Measurements from ENCODE around the gene APOBEC2.
A peak's percentile ranks its signal among the peaks of the same experiment; 100 is the strongest.

Gene APOBEC2

DNA sequence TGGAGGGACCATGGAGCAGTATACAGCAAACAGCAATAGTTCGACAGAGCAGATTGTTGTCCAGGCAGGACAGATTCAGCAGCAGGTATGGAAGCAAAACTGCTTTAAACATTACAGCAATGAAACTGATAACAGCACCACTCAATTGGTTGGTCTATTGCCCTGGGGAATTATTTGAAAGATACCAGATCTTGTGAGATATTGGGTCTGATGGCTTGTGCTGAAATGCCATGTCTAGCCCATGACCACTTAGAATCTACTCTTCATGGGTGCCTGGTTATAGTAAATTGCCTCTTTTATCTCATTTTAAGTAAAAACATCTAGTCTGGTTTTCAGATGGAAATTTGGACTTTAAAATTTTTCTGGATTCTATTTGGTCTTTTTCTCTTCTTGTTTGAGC lies 26.1 kb downstream of the APOBEC2 start:
- TF ChIP-seq ZFX (IDR thresholded peaks at IDR 0.05): no peak
- TF ChIP-seq, protein P1, sequence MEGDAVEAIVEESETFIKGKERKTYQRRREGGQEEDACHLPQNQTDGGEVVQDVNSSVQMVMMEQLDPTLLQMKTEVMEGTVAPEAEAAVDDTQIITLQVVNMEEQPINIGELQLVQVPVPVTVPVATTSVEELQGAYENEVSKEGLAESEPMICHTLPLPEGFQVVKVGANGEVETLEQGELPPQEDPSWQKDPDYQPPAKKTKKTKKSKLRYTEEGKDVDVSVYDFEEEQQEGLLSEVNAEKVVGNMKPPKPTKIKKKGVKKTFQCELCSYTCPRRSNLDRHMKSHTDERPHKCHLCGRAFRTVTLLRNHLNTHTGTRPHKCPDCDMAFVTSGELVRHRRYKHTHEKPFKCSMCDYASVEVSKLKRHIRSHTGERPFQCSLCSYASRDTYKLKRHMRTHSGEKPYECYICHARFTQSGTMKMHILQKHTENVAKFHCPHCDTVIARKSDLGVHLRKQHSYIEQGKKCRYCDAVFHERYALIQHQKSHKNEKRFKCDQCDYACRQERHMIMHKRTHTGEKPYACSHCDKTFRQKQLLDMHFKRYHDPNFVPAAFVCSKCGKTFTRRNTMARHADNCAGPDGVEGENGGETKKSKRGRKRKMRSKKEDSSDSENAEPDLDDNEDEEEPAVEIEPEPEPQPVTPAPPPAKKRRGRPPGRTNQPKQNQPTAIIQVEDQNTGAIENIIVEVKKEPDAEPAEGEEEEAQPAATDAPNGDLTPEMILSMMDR (conservative IDR thresholded peaks at IDR 0.05): no peak
- no peak overlapping the region for H3K27ac ChIP-seq

DNA sequence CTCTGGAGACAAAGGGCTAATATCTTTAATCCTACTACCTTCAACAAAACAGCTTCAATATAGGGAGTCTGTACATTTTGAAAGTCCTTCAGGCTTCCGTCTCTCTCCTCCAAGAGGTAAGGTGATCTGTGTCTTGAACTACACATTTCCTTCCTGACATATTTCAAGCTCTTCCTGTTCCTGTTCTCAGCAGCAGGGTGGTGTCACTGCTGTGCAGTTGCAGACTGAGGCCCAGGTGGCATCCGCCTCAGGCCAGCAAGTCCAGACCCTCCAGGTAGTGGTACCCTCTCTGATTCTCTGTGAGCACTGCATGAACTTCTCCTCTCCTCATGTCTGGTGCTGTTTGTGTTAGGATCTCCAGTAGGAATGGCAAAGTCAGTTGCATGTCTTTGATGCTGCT lies 27.6 kb downstream of the APOBEC2 start:
- H3K27ac ChIP-seq: no peak overlapping the region
- no peak for TF ChIP-seq ZFX (IDR thresholded peaks at IDR 0.05)
- TF ChIP-seq, protein P1 (conservative IDR thresholded peaks at IDR 0.05): no peak

DNA sequence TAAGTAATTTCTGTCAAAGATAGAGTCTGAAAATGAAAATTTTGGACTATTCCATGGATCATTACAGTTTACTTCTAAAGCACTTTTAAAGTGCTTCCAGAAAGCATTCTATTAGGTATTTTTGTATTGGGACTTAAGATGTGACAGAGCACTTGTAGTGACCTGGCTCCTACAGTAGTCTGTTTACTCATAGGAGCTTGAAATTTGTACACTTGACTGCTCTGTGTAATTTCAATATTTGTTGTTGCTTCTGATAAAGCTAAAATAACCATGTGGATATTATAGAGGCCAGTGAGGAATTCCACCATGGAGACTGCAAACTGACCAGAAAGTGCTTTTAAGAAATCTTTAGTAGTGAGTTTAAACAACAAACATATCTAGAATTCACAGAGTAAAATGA lies 30.1 kb downstream of the APOBEC2 start:
- TF ChIP-seq, protein P1 (conservative IDR thresholded peaks at IDR 0.05): no peak
- TF ChIP-seq ZFX (IDR thresholded peaks at IDR 0.05): no peak
- no peak overlapping the region for H3K27ac ChIP-seq

DNA sequence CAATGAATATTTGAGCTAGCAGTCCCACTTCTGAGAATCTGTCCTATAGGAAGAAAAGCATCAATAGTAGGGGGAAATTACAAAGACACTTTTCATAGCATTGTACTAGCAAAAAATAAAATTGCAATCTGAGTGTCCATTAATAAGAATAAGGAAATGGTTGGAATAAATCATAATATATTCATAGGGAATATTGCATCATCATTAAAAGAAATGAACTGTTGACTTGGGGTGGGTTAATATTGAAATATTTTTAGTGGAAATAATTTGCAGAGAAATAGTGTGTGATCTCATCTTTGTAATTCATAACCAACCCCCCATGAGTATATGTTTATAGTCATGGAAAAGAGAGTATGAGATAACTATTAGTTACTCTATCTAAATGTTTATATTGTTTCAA lies 32.2 kb downstream of the APOBEC2 start:
- H3K27ac ChIP-seq: no peak overlapping the region
- TF ChIP-seq, protein P1 (conservative IDR thresholded peaks at IDR 0.05): no peak
- no peak for TF ChIP-seq ZFX (IDR thresholded peaks at IDR 0.05)

DNA sequence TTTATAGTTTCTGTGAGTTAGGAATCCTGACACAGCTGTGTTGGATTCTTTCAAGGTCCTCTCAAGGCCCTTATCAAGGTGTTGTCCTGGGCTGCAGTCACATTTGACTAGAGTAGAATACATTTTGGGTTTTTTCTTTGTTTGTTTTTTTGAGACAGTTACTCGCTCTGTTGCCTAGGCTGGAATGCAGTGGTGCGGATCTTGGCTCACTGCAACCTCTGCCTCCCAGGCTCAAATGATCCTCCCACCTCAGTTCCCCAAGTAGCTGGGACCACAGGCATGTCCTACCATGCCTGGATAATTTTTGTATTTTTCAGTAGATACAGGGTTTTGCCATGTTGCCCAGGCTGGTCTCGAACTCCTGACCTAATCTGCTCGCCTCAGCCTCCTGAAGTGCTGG lies 35.4 kb downstream of the APOBEC2 start:
- TF ChIP-seq ZFX (IDR thresholded peaks at IDR 0.05): no peak
- TF ChIP-seq, protein P1 (conservative IDR thresholded peaks at IDR 0.05): no peak
- no peak overlapping the region for H3K27ac ChIP-seq

DNA sequence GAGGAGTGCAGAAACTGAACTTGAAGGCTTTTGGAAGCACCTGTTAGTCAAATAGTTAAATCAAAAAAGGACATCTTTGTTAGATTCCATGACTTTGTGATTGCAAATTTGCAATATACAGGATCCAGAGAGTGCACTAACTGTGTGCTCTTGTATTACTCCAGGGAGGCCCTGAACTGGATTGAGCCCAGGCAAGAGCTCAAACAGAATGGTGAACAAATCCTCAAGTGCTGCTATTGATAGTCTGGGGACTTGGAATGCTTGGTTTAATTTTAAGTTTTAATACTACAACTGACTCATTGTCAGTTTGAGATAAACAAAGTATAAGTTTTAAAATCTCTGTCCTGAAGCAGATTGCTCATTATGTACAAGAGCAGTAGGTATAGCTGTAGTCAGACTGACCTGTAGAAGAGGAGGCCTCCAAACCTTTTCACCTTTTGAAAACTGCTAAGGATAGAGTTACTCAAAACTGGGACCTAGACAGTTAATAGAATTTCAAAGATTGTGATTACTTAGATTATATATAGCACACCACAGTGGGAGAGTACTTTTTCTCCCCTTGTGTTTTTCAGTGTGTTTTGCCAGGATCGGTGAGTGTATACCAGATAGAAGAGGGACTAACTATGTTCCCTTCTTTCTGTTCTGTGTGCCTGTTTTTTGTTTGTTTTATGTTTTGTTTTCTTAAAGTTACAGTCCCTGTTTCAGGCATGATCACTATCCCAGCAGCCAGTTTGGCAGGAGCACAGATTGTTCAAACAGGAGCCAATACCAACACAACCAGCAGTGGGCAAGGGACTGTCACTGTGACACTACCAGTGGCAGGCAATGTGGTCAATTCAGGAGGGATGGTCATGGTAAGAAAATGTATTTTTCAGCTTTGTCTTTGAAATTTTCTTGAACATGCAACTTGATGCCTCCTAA lies 38.1 kb downstream of the APOBEC2 start:
- no peak for TF ChIP-seq ZFX (IDR thresholded peaks at IDR 0.05)
- TF ChIP-seq, protein P1 (conservative IDR thresholded peaks at IDR 0.05): no peak
- no peak overlapping the region for H3K27ac ChIP-seq

DNA sequence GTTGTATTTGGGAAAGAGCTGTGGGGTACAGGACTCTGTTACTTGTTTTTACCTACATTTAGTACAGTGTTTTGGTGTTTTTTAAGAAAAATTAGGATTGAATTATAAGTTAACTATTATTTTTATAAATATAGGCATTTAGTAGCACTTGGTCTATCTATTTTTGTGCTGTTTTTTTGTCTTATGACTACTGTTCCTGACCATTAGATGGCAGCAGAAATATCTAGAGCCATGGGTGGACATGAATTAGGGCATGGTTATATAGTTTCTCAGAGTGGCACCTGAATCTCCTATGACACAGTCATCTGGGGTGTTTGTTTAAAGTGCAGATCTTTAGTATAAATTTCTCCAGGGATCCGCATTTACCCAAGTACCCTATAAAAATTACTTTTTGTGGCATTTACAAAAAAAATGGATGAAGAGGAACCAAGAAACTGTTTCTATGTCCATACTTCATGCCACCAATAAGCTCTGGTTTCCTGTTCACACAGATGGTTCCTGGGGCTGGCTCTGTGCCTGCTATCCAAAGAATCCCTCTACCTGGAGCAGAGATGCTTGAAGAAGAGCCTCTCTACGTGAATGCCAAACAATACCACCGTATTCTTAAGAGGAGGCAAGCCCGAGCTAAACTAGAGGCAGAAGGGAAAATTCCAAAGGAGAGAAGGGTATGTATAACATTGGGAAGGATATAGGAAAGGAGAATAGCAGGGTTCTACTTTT lies 39.6 kb downstream of the APOBEC2 start:
- H3K27ac ChIP-seq: no peak overlapping the region
- TF ChIP-seq ZFX (IDR thresholded peaks at IDR 0.05): no peak
- TF ChIP-seq, protein P1 (conservative IDR thresholded peaks at IDR 0.05): peak; percentile 60
